DMS79 treated with DMSO at 0.1 percent for 48 hours (cell line): ENCODE results near the gene MYO7B.

Experiments
- DNase-seq: peaks from one replicate; lab custom pipeline; 2025; lab: John Stamatoyannopoulos, UW

Gene MYO7B

GRCh38 chr2:127573771-127574170 is 38.3 kb downstream of the MYO7B start:
- no peak for DNase-seq

DNA sequence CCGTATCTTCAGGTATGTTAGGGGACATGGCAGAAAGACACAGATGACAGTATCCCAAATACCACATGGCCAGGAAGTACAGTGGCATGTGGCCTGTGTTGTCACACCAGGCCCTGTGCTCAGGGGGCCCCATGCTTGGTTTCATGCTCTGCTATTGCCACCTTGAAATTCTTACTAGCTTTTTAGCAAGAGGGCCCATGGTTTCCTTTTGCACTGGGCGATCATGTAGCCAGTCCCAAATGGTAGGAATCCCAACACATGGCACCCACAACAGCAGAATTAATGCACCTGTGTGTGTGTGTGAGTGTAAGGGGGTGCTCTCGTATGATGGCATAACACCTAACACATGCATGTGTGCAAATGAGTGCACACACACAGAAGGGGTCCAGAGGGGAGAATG is 39.2 kb downstream of the MYO7B start:
- DNase-seq = no peak

- DNase-seq = no peak
Observed at GRCh38 chr2:127575185-127575765, 39.8 kb downstream of the MYO7B start.

GRCh38 chr2:127575941-127576432 is 40.5 kb downstream of the MYO7B start:
- no peak for DNase-seq

DNA sequence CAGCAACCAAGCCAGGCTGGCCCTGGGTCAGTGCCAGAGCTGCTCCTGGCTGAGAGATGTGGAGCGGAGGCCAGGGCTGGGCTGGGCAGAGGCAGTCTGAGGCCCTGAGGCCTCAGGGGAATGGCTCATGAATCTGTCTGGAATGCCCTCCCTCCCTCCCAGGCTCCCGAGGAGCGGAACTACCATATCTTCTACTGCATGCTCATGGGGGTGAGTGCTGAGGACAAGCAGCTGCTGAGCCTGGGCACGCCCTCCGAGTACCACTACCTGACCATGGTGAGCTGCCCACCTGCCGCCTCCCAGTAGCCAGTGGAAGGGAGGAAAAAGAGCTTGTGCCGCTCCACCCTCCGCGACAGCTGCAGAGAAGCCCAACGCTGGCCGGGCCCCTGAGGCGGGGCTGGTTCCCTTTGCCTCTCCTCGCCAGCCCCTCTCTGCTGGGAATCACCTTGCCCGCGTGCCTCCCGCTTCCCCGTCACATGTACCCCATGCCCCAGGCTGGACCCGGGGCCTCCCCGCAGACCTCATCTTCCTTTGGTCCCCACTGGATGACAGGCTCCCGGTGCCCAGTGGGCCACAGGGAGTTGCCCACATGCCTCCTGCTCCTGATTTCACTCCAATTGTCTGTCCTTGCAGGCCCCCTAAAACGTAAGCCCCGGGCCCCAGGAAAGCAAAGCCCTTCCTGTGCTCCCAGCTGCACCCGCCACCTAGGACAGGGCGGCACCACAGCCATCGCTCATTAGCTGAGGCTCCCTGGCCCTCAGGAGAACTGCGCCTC is 41.1 kb downstream of the MYO7B start:
- DNase-seq = no peak

- no peak for DNase-seq
Observed at GRCh38 chr2:127577208-127577475, 41.7 kb downstream of the MYO7B start.

DNA sequence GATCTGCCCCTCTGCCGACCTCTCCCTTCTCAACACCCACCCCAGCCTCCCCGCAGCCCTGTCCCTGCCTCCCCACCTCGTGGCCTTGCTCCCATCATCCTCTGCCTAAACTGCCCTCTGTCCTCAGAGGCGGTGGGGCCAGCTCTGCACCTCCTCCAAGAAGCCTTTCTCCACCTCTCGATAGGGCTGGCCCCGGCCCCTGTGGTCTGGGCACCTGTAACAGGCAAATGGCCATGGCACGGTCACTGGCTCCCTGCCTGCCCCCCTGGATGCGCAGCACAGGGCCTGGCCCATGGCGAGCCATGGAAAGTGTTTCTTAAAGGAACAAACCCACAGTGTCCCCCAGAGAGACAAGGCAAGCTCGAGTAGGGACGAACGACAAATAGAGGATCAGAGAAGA is 42.0 kb downstream of the MYO7B start:
- no peak for DNase-seq

DNA sequence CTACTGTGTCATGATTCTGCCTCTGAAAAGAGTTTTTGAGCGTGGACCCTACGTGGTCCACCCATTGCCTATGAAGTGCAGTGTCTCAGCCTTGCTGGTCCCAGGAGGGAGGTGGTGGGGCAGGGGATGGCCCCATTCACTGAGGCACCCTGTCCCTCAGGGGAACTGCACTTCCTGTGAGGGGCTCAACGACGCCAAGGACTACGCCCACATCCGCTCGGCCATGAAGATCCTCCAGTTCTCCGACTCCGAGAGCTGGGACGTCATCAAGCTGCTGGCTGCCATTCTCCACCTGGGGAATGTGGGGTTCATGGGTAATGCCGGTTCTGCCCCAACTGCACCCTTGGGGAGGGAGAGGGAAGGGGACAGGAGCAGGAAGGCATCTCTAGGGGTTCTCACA is 42.5 kb downstream of the MYO7B start:
- DNase-seq = no peak

DNA sequence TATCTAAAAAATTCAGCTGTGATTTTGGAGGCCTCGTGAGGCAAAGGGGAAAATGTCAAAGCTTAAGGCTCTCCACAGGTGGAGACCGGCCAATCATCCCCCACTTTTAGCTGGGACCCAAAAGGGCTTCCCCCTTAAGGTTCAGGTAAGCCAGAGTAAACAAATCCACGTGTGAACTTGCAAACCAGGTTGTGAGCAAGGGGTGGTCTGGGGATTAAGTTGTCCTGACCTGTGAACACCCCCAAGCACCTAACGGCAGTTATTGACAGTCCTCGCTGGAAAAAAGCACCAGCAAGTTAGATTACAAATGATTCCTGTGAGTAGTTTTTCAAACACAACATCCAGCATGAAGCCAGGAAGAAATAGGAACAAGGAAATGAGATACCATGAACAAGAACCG is 42.9 kb downstream of the MYO7B start:
- no peak for DNase-seq

DNA sequence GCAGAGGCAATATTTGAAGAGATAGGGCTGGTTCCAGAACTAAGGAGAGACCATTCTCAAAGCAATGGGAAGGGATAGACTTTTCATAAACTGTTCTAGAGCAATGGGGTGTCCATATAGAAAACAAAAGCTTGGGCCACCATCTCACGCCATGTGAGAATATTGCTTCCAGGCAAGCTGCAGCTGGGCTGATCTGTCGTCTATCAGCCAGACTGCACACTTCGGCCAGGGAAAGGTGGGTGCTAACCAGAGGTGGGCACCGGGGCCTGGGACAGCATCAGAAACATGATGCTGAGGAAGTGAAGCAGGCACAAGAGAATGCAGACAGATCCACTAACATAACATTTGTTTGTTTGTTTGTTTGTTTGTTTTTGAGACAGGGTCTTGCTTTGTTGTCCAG is 43.7 kb downstream of the MYO7B start:
- DNase-seq = no peak

- DNase-seq = no peak
Observed at GRCh38 chr2:127580167-127581049, 44.9 kb downstream of the MYO7B start.

- no peak for DNase-seq
Observed at GRCh38 chr2:127581050-127581345, 45.5 kb downstream of the MYO7B start.

DNA sequence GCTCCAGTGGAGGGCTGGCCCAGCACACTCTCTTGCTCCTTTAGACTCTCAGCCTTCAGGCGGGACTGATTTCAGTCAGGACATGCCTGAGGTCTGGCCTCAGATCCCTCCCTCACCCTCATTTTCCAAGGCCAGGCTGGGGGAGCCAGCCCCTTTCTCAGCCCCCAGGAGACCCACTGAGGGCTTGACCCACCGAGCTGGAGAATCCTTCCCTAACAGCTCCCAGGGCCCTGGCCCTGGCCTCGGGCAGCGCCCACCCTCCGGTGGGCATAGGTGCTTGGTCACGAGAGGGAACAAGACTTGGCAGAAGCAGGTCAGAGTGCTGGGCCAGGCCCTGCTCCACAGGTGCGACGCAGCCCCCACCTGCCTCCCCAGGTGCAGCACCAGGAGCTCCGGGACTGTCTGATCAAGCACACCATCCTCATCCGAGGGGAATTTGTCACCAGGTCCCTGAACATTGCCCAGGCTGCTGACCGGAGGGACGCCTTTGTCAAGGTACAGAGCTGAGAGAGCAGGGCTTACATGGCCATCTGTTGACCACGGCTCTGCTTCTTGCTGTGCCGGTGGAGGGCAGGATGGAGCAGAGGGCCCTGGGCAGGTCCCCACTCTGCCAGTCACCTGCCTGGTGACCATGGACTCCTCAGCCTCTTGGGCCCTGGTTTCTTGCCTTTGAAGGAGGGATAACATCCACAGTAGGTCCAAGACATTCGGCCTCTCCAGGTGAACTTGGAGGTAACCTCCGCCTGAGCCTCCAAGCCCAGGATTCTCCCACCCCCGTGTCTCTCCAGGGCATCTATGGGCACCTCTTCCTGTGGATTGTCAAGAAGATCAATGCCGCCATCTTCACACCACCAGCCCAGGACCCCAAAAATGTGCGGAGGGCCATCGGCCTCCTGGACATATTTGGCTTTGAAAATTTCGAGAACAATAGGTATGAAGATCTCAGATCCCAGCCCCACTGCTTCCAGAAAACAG is 46.3 kb downstream of the MYO7B start:
- DNase-seq = no peak

DNA sequence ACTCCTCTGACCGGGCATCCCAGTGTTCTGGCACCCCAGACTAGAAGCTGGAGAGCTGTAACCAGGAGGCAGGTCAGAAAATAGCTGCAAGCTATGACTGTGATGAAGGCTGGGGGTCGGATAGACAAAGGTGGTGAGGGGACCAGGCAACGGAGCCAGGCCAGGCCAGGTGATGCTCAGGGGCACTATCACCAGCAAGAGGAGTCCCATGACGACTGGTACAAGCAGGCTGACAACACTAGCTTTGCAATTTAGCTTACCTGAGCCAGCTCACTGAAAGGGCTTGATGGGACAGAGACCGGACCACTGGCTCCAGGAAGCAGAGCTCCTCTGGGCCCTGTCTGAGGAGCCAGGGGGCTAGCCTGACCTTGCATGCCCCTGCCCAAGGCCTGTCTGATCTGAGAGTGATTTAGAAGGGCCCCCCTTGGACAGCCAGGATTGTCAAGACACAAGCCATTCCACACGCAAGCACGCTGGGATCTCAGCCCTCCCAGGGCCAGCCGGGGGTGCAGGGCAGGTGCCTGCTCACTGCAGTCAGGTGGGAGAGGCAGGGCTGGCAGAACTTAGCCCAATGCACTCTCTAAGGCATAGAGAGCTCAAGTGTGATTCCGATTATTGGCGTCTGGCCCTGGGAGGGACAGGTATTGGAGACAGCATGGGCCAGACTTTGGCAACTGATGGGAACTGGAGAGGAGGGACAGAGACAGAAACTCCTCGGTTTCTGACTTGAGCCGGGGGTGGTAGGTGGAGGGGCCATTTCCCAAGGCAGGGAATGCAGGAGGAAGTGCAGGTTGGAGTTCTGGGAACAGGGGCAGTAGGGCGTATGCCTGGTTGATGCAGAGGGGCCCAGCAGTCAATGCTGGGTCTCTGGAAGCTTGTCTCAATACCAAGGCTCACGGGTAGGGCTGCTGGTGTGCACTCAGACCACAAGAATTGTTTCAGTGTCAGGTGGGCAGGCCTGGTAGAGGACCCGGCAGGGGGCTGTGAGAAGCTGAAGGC is 47.7 kb downstream of the MYO7B start:
- DNase-seq = no peak

GRCh38 chr2:127584047-127584446 is 48.6 kb downstream of the MYO7B start:
- DNase-seq = no peak

GRCh38 chr2:127584516-127585033 is 49.1 kb downstream of the MYO7B start:
- DNase-seq = no peak

GRCh38 chr2:127585270-127585807 is 49.9 kb downstream of the MYO7B start:
- DNase-seq = no peak

DNA sequence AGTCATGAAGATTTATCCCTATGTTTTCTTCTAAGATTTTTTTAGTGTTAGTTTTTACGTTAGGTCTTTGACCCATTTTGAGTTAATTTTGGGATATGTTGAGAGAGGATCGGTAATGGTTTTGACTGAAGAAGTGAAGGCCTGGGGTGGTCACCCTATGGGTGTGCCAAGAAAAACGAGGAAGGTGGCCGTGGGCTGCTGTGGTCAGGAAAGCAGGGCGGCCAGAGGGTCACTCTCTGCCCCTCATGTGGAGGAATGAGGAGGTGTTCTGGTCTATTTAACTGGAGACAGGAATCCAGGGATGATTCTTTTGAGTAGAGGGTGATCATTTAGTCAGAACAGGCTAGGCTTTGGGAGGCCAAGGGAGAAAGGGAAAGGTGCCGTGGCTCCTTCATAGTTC is 50.7 kb downstream of the MYO7B start:
- DNase-seq = no peak

GRCh38 chr2:127586746-127587295 is 51.3 kb downstream of the MYO7B start:
- no peak for DNase-seq

GRCh38 chr2:127588241-127588640 is 52.8 kb downstream of the MYO7B start:
- DNase-seq = no peak
